GM12873 (cell line): ENCODE results near the gene DEDD2.

Experiments
- TF ChIP-seq, protein P1 (sequence below): IDR thresholded peaks from 2 replicates; pipeline ENCODE4 v1.5.1; 2012; ENCODE audit warnings: low read depth, mild to moderate bottlenecking, moderate library complexity, low read length, control low read depth; ENCODE audit not compliant: insufficient read depth; ENCODE audit errors: missing control alignments

Gene DEDD2

GRCh38 chr19:42156571-42156970 lies 60.9 kb downstream of the DEDD2 start:
- TF ChIP-seq, protein P1, sequence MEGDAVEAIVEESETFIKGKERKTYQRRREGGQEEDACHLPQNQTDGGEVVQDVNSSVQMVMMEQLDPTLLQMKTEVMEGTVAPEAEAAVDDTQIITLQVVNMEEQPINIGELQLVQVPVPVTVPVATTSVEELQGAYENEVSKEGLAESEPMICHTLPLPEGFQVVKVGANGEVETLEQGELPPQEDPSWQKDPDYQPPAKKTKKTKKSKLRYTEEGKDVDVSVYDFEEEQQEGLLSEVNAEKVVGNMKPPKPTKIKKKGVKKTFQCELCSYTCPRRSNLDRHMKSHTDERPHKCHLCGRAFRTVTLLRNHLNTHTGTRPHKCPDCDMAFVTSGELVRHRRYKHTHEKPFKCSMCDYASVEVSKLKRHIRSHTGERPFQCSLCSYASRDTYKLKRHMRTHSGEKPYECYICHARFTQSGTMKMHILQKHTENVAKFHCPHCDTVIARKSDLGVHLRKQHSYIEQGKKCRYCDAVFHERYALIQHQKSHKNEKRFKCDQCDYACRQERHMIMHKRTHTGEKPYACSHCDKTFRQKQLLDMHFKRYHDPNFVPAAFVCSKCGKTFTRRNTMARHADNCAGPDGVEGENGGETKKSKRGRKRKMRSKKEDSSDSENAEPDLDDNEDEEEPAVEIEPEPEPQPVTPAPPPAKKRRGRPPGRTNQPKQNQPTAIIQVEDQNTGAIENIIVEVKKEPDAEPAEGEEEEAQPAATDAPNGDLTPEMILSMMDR, result no peak

DNA sequence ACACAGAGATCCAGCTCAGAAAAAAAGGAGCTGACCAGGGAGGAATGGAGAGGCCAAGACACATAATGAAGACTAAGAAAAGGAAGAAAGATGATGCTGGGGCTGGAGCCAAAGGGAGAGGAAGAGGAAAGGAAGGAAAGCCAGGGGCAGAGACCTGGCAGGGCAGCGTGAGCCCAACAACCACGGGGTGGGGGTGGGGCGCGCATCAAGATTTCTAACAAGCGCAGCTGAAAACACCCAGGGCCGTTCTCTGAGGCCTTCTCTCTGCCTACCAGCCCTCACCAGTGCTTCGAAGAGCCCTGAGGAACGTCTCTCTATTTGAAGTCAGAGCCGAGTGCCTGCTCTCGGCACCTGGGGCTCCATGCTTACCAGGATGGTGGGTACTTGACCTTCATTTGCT lies 61.7 kb downstream of the DEDD2 start:
- TF ChIP-seq, protein P1, result no peak

DNA sequence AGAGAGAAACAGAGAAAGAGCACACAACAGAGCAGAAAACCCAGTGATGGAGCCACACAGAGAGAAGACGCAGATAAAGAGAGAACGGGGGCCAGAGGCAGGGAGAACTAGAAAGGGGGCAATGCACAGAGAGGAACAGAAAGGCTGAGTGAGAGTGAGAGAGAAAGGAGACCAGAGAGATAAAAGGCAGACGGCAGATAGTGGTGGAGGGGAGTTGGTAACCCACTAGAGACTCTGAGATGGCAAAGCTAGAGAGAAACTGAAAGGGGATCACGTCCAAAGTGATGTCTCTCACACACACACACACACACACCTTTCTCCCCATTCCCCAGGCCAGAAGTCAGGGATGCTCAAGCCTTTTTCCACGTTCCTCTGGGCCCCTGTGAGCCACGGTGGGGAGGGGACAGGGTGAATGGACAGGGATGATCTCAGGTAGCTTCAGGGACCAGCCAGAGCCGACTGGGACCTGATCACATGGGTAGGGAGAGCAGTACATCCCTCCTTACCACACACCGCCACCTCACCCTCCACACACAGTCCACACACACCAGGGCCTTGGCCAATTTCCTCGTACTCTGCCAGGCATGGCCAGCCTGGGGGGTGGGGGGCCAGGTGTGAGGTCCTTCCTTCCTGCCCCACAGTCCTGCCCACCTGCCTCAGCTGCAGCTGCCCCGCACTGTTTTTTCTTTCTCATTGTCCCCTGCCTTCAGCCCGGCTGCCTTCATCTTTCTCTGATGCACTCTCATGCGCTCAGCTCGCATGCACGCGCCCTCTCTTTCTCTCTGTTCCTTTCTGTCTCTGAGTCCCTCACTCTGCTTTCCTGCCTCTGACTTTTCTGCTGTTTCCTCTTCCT lies 62.8 kb downstream of the DEDD2 start:
- TF ChIP-seq, protein P1, result no peak

- TF ChIP-seq, protein P1, result no peak
These were observed 63.6 kb downstream of the DEDD2 start for GRCh38 chr19:42153672-42154433.

DNA sequence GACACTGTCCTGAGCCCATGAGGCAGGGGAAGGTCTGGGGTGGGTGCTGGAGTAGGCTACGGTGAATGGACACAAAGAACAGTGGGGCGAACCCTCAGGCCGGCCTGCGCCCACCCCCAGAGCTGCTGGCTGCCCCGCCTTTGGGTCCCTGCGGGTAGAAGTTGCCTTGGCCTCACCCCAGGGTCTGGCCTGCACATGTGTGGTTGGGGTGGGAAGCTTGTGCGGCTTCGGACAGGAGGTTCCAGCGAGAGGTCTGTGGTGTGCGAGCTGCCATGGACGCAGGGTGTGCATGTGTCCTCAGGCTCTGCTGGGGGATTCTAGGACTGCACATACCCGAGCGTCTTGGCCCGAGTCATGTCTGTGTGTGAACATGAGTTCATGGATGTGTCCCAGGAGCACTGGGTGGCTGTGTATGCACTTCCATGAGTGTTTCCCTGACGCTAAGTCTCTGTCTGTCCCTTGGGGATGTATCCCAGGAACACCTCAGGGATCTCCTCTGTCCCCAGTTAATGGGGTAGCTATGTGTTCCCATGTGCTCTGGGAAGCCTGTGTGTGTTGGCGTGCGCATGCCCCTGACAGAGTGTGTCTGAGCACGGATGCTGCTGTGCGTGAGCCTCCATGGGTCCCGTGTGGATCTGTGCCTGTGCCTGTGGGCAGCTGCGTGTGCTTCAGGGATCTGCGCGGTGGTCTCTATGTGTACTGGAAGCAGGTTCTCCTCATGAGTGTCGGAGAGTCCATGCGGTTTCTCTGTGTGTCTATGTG lies 64.4 kb downstream of the DEDD2 start:
- TF ChIP-seq, protein P1, result no peak

GRCh38 chr19:42151782-42152684 lies 65.4 kb downstream of the DEDD2 start:
- TF ChIP-seq, protein P1, result no peak
